WTC11 (cell line): ENCODE results near the gene GABRR2.

Source experiments
- ATF3 ChIP-seq: sonication (generic); formaldehyde crosslinking; conservative IDR thresholded peaks from 2 replicates; pipeline ENCODE4 v1.8.1; 2022; ENCODE audit warnings: mild to moderate bottlenecking, missing genetic modification reagents
- CTCF ChIP-seq: fragments of 200-600 bp; IDR thresholded peaks from 2 replicates; pipeline ENCODE4 v1.8.0; 2022; ENCODE audit warnings: antibody characterized with exemption
- FOXK1 ChIP-seq: sonication (generic); formaldehyde crosslinking; IDR thresholded peaks from 2 replicates; pipeline ENCODE4 v1.8.0; 2022; ENCODE audit warnings: mild to moderate bottlenecking, moderate library complexity, missing genetic modification reagents
- TF ChIP-seq, protein P1 (sequence below): sonication (generic); formaldehyde crosslinking; IDR thresholded peaks from 2 replicates; pipeline ENCODE4 v1.8.1; 2023; ENCODE audit warnings: mild to moderate bottlenecking, missing genetic modification reagents, borderline replicate concordance

- TF ChIP-seq, protein P1, sequence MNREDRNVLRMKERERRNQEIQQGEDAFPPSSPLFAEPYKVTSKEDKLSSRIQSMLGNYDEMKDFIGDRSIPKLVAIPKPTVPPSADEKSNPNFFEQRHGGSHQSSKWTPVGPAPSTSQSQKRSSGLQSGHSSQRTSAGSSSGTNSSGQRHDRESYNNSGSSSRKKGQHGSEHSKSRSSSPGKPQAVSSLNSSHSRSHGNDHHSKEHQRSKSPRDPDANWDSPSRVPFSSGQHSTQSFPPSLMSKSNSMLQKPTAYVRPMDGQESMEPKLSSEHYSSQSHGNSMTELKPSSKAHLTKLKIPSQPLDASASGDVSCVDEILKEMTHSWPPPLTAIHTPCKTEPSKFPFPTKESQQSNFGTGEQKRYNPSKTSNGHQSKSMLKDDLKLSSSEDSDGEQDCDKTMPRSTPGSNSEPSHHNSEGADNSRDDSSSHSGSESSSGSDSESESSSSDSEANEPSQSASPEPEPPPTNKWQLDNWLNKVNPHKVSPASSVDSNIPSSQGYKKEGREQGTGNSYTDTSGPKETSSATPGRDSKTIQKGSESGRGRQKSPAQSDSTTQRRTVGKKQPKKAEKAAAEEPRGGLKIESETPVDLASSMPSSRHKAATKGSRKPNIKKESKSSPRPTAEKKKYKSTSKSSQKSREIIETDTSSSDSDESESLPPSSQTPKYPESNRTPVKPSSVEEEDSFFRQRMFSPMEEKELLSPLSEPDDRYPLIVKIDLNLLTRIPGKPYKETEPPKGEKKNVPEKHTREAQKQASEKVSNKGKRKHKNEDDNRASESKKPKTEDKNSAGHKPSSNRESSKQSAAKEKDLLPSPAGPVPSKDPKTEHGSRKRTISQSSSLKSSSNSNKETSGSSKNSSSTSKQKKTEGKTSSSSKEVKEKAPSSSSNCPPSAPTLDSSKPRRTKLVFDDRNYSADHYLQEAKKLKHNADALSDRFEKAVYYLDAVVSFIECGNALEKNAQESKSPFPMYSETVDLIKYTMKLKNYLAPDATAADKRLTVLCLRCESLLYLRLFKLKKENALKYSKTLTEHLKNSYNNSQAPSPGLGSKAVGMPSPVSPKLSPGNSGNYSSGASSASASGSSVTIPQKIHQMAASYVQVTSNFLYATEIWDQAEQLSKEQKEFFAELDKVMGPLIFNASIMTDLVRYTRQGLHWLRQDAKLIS (CRISPR knock-in tag), result no peak
- no peak for TF ChIP-seq ATF3
- TF ChIP-seq CTCF, result no peak
- no peak for TF ChIP-seq FOXK1 (CRISPR knock-in tag)
Observed at GRCh38 chr6:89321131-89321970, 6.3 kb upstream of the GABRR2 start.
